Measurements from ENCODE around the gene TAF13.
A peak's percentile ranks its signal among the peaks of the same experiment; 100 is the strongest.
"Not testable (repeated sequence)": the region's sequence is repeated elsewhere in the genome, so short reads cannot be mapped to it uniquely, and the experiment has no call there.

Gene TAF13

GRCh38 chr1:109047339-109047738, 28.5 kb downstream of the TAF13 start:
- TF ChIP-seq Cebpa-rat (IDR thresholded peaks at IDR 0.05), result no peak
- H3K4me3 ChIP-seq, result no peak overlapping the region
- peaks cover 0 to 5% (median 4%) of the 10 kb centered on the region in 10 experiments; a peak in 7 of 20 replicates for H3K4me1 ChIP-seq
- no peak overlapping the region for H3K4me2 ChIP-seq
- H3K27me3 ChIP-seq, result no peaks in the 10 kb centered on the region
- H4K20me1 ChIP-seq, result no peaks in the 10 kb centered on the region
- peaks cover under 1 to 6% (median 3%) of the 10 kb centered on the region in 11 experiments; a peak in 16 of 22 replicates for H3K9me3 ChIP-seq (replicated peaks in 1 of 11)
- no peaks in the 10 kb centered on the region for H3K36me3 ChIP-seq
- H3K27ac ChIP-seq, result no peak overlapping the region
- no peak overlapping the region for H3K9ac ChIP-seq

- Histone ChIP-seq H3K4me1 (peaks cover 0 to 7% (median 4%) of the 10 kb centered on the region in 10 experiments; a peak in 7 of 20 replicates), H3K27ac (no peak overlapping the region), H3K27me3 (no peaks in the 10 kb centered on the region), H3K9me3 (replicated peaks in 1 of 11) (no peaks in the 10 kb centered on the region), H4K20me1 (peaks cover 0 to 1% (median 0%) of the 10 kb centered on the region in 11 experiments; a peak in 7 of 22 replicates), H3K4me3 (no peak overlapping the region), H3K4me2 (no peak overlapping the region), H3K9ac (no peak overlapping the region), H3K36me3 (no peaks in the 10 kb centered on the region)
- TF ChIP-seq Cebpa-rat (IDR thresholded peaks at IDR 0.05), result no peak
These were observed 29.1 kb downstream of the TAF13 start for GRCh38 chr1:109046671-109047070.

GRCh38 chr1:109045595-109045994, 30.2 kb downstream of the TAF13 start:
- no peaks in the 10 kb centered on the region for H3K9me3 ChIP-seq (replicated peaks in 1 of 11)
- no peak overlapping the region for H3K9ac ChIP-seq
- H3K36me3 ChIP-seq, result no peaks in the 10 kb centered on the region
- H3K27me3 ChIP-seq, result no peaks in the 10 kb centered on the region
- peaks cover 0 to 9% (median 0%) of the 10 kb centered on the region in 11 experiments; a peak in 7 of 22 replicates for H4K20me1 ChIP-seq
- no peak overlapping the region for H3K4me3 ChIP-seq
- no peak overlapping the region for H3K27ac ChIP-seq
- no peak overlapping the region for H3K4me2 ChIP-seq
- H3K4me1 ChIP-seq, result peaks cover 0 to 7% (median 5%) of the 10 kb centered on the region in 10 experiments; a peak in 8 of 20 replicates
- no peak for TF ChIP-seq Cebpa-rat (IDR thresholded peaks at IDR 0.05)

GRCh38 chr1:109041621-109042468, 34.0 kb downstream of the TAF13 start, which contains the start of gene WDR47:
TSS of gene WDR47 (minus strand) at chr1:109042102. CDS start at chr1:109023512, 18,590 bp downstream.
- H3K27me3 ChIP-seq, result no peaks in the 10 kb centered on the region
- no peaks in the 10 kb centered on the region for H3K9me3 ChIP-seq (replicated peaks in 1 of 11)
- H3K4me1 ChIP-seq, result peaks cover 16 to 22% (median 20%) of the 10 kb centered on the region in 10 experiments; a peak in 19 of 20 replicates
- peak within 1 kb of the TSS; percentile 57 to 88 (median 80) for H3K27ac ChIP-seq
- peak within 1 kb of the TSS; percentile 89 to 100 (median 98) for H3K4me3 ChIP-seq
- peaks cover 0 to 10% (median under 1%) of the 10 kb centered on the region in 11 experiments; a peak in 5 of 22 replicates for H3K36me3 ChIP-seq
- peaks cover 0 to 46% (median 15%) of the 10 kb centered on the region in 11 experiments; a peak in 11 of 22 replicates for H4K20me1 ChIP-seq
- peak within 1 kb of the TSS; percentile 78 to 96 (median 85) for H3K4me2 ChIP-seq
- peak within 1 kb of the TSS; percentile 85 to 95 (median 91) for H3K9ac ChIP-seq
- no peak for TF ChIP-seq Cebpa-rat (IDR thresholded peaks at IDR 0.05)

- H3K4me1 ChIP-seq, result peaks cover 16 to 22% (median 20%) of the 10 kb centered on the region in 10 experiments; a peak in 19 of 20 replicates
These were observed 34.7 kb downstream of the TAF13 start for GRCh38 chr1:109040989-109041620.

GRCh38 chr1:109040627-109040988, 35.2 kb downstream of the TAF13 start:
- Histone ChIP-seq H3K9ac (peak overlapping the region; percentile 85 to 95 (median 91)), H3K4me3 (peak overlapping the region; percentile 89 to 100 (median 98)), H3K4me2 (peak overlapping the region; percentile 78 to 96 (median 90)), H3K36me3 (peaks cover 0 to 20% (median 8%) of the 10 kb centered on the region in 11 experiments; a peak in 14 of 22 replicates), H3K27ac (peak overlapping the region; percentile 32 to 88 (median 79); a peak in 20 of 22 replicates), H3K9me3 (replicated peaks in 1 of 11) (no peaks in the 10 kb centered on the region), H3K27me3 (no peaks in the 10 kb centered on the region), H4K20me1 (peaks cover 7 to 58% (median 23%) of the 10 kb centered on the region in 11 experiments; a peak in 13 of 22 replicates), H3K4me1 (peaks cover 16 to 22% (median 20%) of the 10 kb centered on the region in 10 experiments; a peak in 19 of 20 replicates)
- TF ChIP-seq Cebpa-rat (IDR thresholded peaks at IDR 0.05), result no peak

More at GRCh38 chr1:109040989-109041620, 34.7 kb downstream of the TAF13 start:
- Histone ChIP-seq H3K27me3 (no peaks in the 10 kb centered on the region), H3K9me3 (replicated peaks in 1 of 11) (no peaks in the 10 kb centered on the region), H3K36me3 (peaks cover 0 to 18% (median 8%) of the 10 kb centered on the region in 11 experiments; a peak in 13 of 22 replicates), H3K4me3 (peak overlapping the region; percentile 89 to 100 (median 98)), H3K4me2 (peak overlapping the region; percentile 78 to 96 (median 90)), H3K27ac (peak overlapping the region; percentile 57 to 88 (median 80)), H3K9ac (peak overlapping the region; percentile 85 to 95 (median 91)), H4K20me1 (peaks cover 5 to 53% (median 18%) of the 10 kb centered on the region in 11 experiments; a peak in 13 of 22 replicates)
- TF ChIP-seq Cebpa-rat (IDR thresholded peaks at IDR 0.05), result no peak

GRCh38 chr1:109034382-109034781, 41.4 kb downstream of the TAF13 start:
- no peaks in the 10 kb centered on the region for H3K9me3 ChIP-seq (replicated peaks in 1 of 11)
- H4K20me1 ChIP-seq, result peaks cover 39 to 100% (median 75%) of the 10 kb centered on the region in 11 experiments; a peak in 19 of 22 replicates
- no peaks in the 10 kb centered on the region for H3K27me3 ChIP-seq
- peaks cover 4 to 43% (median 13%) of the 10 kb centered on the region in 11 experiments; a peak in 17 of 22 replicates for H3K36me3 ChIP-seq
- H3K9ac ChIP-seq, result no peak overlapping the region
- peaks cover 2 to 12% (median 4%) of the 10 kb centered on the region in 10 experiments; a peak in 18 of 20 replicates for H3K4me1 ChIP-seq
- no peak overlapping the region for H3K4me3 ChIP-seq
- no peak overlapping the region for H3K4me2 ChIP-seq
- no peak overlapping the region for H3K27ac ChIP-seq
- no peak for TF ChIP-seq Cebpa-rat (IDR thresholded peaks at IDR 0.05)

- not testable (repeated sequence) for H3K4me1 ChIP-seq; H3K9me3 ChIP-seq (replicated peaks in 1 of 11); H3K27me3 ChIP-seq; H3K4me2 ChIP-seq; H3K9ac ChIP-seq; H3K27ac ChIP-seq; H3K4me3 ChIP-seq
- Histone ChIP-seq H3K36me3 (peaks cover 8 to 58% (median 20%) of the 10 kb centered on the region in 11 experiments; a peak in 19 of 22 replicates), H4K20me1 (peaks cover 32 to 98% (median 74%) of the 10 kb centered on the region in 11 experiments; a peak in 19 of 22 replicates)
These were observed 46.3 kb downstream of the TAF13 start for GRCh38 chr1:109029493-109029892.
